Erythroblast (primary cell): ENCODE data around the gene TSHZ3.

Experiments used
- GATA1 ChIP-seq: IDR thresholded peaks from 2 replicates; pipeline ENCODE4 v1.6.1; 2011; ENCODE audit warnings: low read depth, mild to moderate bottlenecking, control low read depth, low read length, moderate library complexity
- POLR2A ChIP-seq: IDR thresholded peaks from 2 replicates; pipeline ENCODE4 v1.6.1; 2011; ENCODE audit warnings: mild to moderate bottlenecking, low read length

DNA sequence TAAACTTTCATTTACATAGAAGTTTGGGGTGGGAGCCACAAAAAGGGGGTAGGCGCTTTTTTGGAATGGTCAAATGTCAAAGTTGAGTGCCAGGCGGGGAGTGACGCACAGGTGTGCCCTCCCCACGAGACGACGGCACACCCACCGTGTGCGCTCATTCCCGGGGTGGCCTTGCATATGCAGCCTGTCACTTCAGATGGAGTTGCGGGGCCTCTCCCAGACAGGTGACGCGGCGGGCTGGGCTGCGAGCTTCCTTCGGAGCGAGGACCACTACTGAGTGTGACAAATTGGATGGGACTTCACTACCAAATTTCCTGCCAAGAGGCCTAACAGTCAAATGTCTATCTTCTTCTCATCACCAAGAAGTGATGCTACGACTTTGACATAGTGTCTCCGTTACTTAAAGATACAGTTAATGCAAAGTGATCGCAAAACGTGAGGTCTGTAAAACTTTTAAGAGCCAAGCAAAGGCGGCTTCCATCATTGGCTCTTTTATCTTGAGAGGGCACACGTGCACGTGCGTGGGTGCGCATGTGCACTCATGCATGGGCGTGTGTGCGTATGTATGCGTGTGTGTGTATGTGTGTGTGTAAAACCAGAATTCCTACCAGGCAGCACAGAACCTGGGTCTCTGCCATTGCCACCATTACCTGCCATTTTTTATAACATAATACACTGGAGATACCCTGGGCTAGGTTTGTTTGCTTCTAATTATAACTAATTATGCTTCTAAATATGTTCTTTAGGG is 43.1 kb downstream of the TSHZ3 start:
- TF ChIP-seq POLR2A (no peak), GATA1 (no peak)
